ENCODE measurements around the gene HDAC4.
A peak's percentile ranks its signal among the peaks of the same experiment; 100 is the strongest.

Gene HDAC4

GRCh38 chr2:239305222-239305575 is 95.6 kb downstream of the HDAC4 start:
- no peak for DNase-seq

- DNase-seq, result no peak
Measured at GRCh38 chr2:239304533-239305221, 96.1 kb downstream of the HDAC4 start.

- DNase-seq, result no peak
Measured at GRCh38 chr2:239303711-239304532, 96.9 kb downstream of the HDAC4 start.

GRCh38 chr2:239302808-239303557 is 97.8 kb downstream of the HDAC4 start:
- no peak for DNase-seq

GRCh38 chr2:239302083-239302807 is 98.6 kb downstream of the HDAC4 start:
- DNase-seq, result no peak

GRCh38 chr2:239300871-239301735 is 99.7 kb downstream of the HDAC4 start:
- DNase-seq, result no peak

- DNase-seq, result no peak
Measured at GRCh38 chr2:239300242-239300641, 100.6 kb downstream of the HDAC4 start.

GRCh38 chr2:239299218-239299939 is 101.4 kb downstream of the HDAC4 start:
- DNase-seq, result no peak

GRCh38 chr2:239298116-239298804 is 102.6 kb downstream of the HDAC4 start:
- peak; percentile 72 to 77 for DNase-seq

GRCh38 chr2:239297142-239298004 is 103.4 kb downstream of the HDAC4 start:
- DNase-seq, result no peak

- no peak for DNase-seq
Measured at GRCh38 chr2:239296020-239296932, 104.5 kb downstream of the HDAC4 start.

- DNase-seq, result no peak
Measured at GRCh38 chr2:239295377-239296019, 105.3 kb downstream of the HDAC4 start.

GRCh38 chr2:239294571-239295054 is 106.2 kb downstream of the HDAC4 start:
- DNase-seq, result no peak

- DNase-seq, result peak; percentile 62 to 63
Measured at GRCh38 chr2:239293775-239294430, 106.9 kb downstream of the HDAC4 start.

GRCh38 chr2:239292959-239293774 is 107.7 kb downstream of the HDAC4 start:
- DNase-seq, result no peak

GRCh38 chr2:239292531-239292930 is 108.3 kb downstream of the HDAC4 start:
- DNase-seq, result no peak
